Measurements from ENCODE around the gene YLPM1.

GRCh38 chr14:74794947-74795346 is 31.8 kb downstream of the YLPM1 start:
- TF ChIP-seq FOXM1 (IDR thresholded peaks at IDR 0.05; ENCODE audit: low read depth, low read length) (no peak), ELK1 (IDR thresholded peaks at IDR 0.05; ENCODE audit: low read depth, low read length) (no peak), ASH2L (IDR thresholded peaks at IDR 0.05; ENCODE audit: borderline replicate concordance, low read depth) (no peak), GABPA (IDR thresholded peaks at IDR 0.05; ENCODE audit: low read depth) (no peak), REST (IDR thresholded peaks at IDR 0.05; ENCODE audit: low read depth, low read length) (no peak), CBFB (IDR thresholded peaks at IDR 0.05; ENCODE audit: low read depth) (no peak), BACH1 (IDR thresholded peaks at IDR 0.05; ENCODE audit: borderline replicate concordance) (no peak), CTCF (IDR thresholded peaks at IDR 0.05 in 2 of 3, conservative IDR thresholded peaks at IDR 0.05 in 1 of 3; ENCODE audit: control insufficient read depth in 2 of 3, extremely low read depth in 1 of 3, insufficient read depth in 1 of 3, low read depth in 3 of 3, low read length in 3 of 3) (no peak), SUZ12 (IDR thresholded peaks at IDR 0.05; ENCODE audit: unreplicated experiment) (no peak), EZH2 (IDR thresholded peaks at IDR 0.05; ENCODE audit: borderline replicate concordance, control insufficient read depth, low read depth, low read length) (no peak), IRF3 (IDR thresholded peaks at IDR 0.05) (no peak), TCF7 (IDR thresholded peaks at IDR 0.05; ENCODE audit: borderline replicate concordance) (no peak), SREBF2 (IDR thresholded peaks at IDR 0.05; ENCODE audit: low read length) (no peak)
